Omental fat pad (tissue), 4 donors: ENCODE measurements around the gene HSD3B2. TPM values are rescaled to one million over a fixed set of nuclear protein-coding genes. Genes with fewer than 3 reads are reported as not detected.
"Not testable (repeated sequence)": the region's sequence is repeated elsewhere in the genome, so short reads cannot be mapped to it uniquely, and the experiment has no call there.

Source experiments
- ATAC-seq: fragments of 150-250 bp; one replicate; pipeline ENCODE4 v1.9.1; 2016; ENCODE audit warnings: mild to moderate bottlenecking, moderate library complexity; ENCODE audit not compliant: low FRiP score
- DNase-seq: peaks from one replicate; pipeline ENCODE4 v3.0.0-alpha.2; 2019; ENCODE audit warnings: low spot score
- total RNA-seq, 4 donors: library from RNA; depleted of rRNA; stranded (reverse); fragments of >200 nt; gene quantifications; one replicate each; pipeline ENCODE4 v1.1.0, GENCODE V29; 2016
- TF ChIP-seq, protein P1 (sequence below), 3 donors: fragments of 450-650 bp; IDR thresholded peaks; one replicate each; pipeline ENCODE4 v1.5.1; 2016 to 2017; ENCODE audit warnings: antibody characterized with exemption in 3 of 3, mild to moderate bottlenecking in 3 of 3, moderate library complexity in 2 of 3

The HSD3B2 gene
- total RNA-seq, 4 donors from 2014 or later = 0.63 TPM; not detected in 3

DNA sequence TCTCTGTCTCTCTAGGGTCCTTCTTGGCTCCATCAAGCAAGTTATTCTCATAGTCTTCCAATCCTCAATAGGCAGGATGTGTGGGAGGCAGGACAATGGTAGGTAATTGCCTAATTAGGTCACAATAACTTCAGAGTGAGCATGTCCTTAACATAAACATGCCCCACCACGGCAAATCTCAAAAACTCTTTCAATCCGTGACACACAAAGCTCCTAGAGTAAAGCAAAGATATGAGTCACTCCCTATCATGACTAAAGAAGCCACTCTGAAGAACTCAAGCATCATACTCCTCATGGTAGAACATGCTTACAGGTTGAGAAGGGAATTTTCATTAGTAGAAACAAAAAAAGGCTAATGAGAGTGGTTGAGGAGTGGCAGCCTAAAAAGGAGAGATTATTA is 41.5 kb upstream of the HSD3B2 start:
- DNase-seq (no peak), ATAC-seq (peak; percentile 63)

GRCh38 chr1:119374208-119374874 is 40.6 kb upstream of the HSD3B2 start:
- DNase-seq = no peak
- peak; percentile 90 for ATAC-seq
- TF ChIP-seq, protein P1, sequence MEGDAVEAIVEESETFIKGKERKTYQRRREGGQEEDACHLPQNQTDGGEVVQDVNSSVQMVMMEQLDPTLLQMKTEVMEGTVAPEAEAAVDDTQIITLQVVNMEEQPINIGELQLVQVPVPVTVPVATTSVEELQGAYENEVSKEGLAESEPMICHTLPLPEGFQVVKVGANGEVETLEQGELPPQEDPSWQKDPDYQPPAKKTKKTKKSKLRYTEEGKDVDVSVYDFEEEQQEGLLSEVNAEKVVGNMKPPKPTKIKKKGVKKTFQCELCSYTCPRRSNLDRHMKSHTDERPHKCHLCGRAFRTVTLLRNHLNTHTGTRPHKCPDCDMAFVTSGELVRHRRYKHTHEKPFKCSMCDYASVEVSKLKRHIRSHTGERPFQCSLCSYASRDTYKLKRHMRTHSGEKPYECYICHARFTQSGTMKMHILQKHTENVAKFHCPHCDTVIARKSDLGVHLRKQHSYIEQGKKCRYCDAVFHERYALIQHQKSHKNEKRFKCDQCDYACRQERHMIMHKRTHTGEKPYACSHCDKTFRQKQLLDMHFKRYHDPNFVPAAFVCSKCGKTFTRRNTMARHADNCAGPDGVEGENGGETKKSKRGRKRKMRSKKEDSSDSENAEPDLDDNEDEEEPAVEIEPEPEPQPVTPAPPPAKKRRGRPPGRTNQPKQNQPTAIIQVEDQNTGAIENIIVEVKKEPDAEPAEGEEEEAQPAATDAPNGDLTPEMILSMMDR (IDR thresholded peaks at IDR 0.05) = no peak

More for the DNA sequence above, 41.5 kb upstream of the HSD3B2 start:
- TF ChIP-seq, protein P1 (IDR thresholded peaks at IDR 0.05) = no peak

- ATAC-seq (no peak), DNase-seq (no peak)
- TF ChIP-seq, protein P1 (IDR thresholded peaks at IDR 0.05) = no peak
Observed at GRCh38 chr1:119375366-119375765, 39.6 kb upstream of the HSD3B2 start.

GRCh38 chr1:119376594-119376993 is 38.4 kb upstream of the HSD3B2 start:
- no peak for DNase-seq
- no peak for ATAC-seq
- TF ChIP-seq, protein P1 (IDR thresholded peaks at IDR 0.05) = no peak

DNA sequence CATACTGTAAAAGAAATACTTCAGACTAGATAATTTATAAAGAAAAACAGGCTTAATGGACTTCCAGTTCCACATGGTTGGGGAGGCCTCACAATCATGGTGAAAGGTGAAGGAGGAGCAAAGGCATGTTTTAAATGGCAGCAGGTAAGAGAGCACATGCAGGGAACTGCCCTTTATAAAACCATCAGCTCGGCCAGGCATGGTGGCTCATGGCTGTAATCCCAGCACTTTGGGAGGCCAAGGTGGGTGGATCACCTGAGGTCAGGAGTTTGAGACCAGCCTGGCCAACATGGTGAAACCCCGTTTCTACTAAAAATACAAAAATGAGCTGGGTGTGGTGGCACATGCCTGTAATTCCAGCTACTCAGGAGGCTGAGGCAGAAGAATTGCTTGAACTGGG is 37.4 kb upstream of the HSD3B2 start:
- not testable (repeated sequence) for ATAC-seq, DNase-seq

DNA sequence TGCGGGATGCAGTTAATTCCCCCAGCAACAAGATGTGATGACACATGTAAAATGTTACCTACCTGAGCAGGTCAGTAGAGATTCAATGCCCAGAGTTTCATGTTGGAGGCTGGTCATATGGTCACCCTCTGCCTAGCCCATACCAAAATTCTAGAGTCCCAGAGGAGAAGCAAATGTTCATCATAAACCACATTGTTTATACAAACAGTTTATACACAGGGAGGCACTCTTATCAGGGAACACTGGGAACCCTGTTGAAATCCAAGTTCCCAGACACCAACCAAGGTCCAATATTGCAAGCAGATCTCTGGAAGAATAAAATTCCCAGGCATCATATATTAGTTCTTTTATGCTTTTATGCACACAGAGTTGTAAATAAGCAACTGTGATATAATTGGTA is 35.8 kb upstream of the HSD3B2 start:
- ATAC-seq = no peak
- TF ChIP-seq, protein P1 (IDR thresholded peaks at IDR 0.05) = no peak
- DNase-seq = no peak

DNA sequence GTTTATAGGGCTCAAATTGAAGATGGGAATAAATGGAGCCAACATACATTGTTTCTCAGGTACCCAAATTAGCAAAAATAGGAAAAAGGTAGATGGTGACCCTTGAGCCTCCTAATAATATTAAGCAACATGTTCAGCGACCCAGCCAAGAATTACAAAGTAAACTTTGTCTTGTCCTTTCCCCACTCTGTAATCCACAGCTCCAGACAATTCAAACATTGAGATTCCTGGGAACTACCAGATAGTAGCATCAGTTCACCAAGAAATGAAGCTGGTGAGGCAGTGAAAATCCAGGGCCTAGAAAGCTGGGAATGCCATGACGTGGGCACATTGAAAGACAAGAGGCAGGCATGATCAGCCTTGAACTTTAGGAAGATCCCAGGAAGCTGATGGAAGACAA is 34.6 kb upstream of the HSD3B2 start:
- TF ChIP-seq, protein P1 (IDR thresholded peaks at IDR 0.05) = no peak
- ATAC-seq = no peak
- DNase-seq = no peak
